Measurements from ENCODE around the gene GRIK2.

- TF ChIP-seq CTCF (IDR thresholded peaks at IDR 0.05) (no peak), POLR2AphosphoS5 (IDR thresholded peaks at IDR 0.05; ENCODE audit: low read depth, low read length) (no peak), REST (IDR thresholded peaks at IDR 0.05; ENCODE audit: insufficient read depth in 1 of 2, low read depth in 2 of 2, low read length in 1 of 2) (no peak)
These were observed 5.5 kb downstream of the GRIK2 start for GRCh38 chr6:101398716-101399615.
